SU-DHL-6 (cell line): Measurements from ENCODE around the gene CCDC194.

Experiments
- H2AFZ ChIP-seq: fragments of 200-600 bp; sonication (generic); 2 replicates; pipeline ENCODE4 v1.6.1; 2014; ENCODE audit warnings: low read depth, mild to moderate bottlenecking, moderate library complexity, mixed read lengths, antibody characterized with exemption, low read length; ENCODE audit not compliant: severe bottlenecking
- H3F3A ChIP-seq: fragments of 200-600 bp; shearing (Covaris generic); 2 replicates; pipeline ENCODE4 v1.6.0; 2016; ENCODE audit warnings: antibody characterized with exemption, mild to moderate bottlenecking; ENCODE audit not compliant: insufficient read depth
- H3K27ac ChIP-seq: fragments of 200-600 bp; sonication (generic); 2 replicates; pipeline ENCODE4 v1.5.1; 2016; ENCODE audit warnings: low read depth, mild to moderate bottlenecking, low read length, moderate library complexity, mixed read lengths
- H3K27me3 ChIP-seq: fragments of 200-600 bp; sonication (generic), shearing (Covaris generic); 2 replicates; pipeline ENCODE4 v1.6.0; 2014; ENCODE audit warnings: mild to moderate bottlenecking, low read length
- H3K36me3 ChIP-seq: fragments of 200-600 bp; sonication (generic); 2 replicates; pipeline ENCODE4 v1.6.1; 2014; ENCODE audit warnings: mild to moderate bottlenecking, low read length, mixed read lengths
- H3K4me2 ChIP-seq: fragments of 300-600, 200-600 bp; shearing (Covaris generic), sonication (generic); 2 replicates; pipeline ENCODE4 v1.6.0; 2014; ENCODE audit warnings: low read length, low read depth, mild to moderate bottlenecking; ENCODE audit not compliant: poor library complexity, severe bottlenecking
- H3K4me3 ChIP-seq: fragments of 200-600 bp; sonication (generic); 2 replicates; pipeline ENCODE4 v1.5.1; 2014; ENCODE audit warnings: antibody characterized with exemption, low read length, mild to moderate bottlenecking, mixed read lengths; ENCODE audit not compliant: insufficient read depth, poor library complexity, severe bottlenecking
- H3K79me2 ChIP-seq: fragments of 200-600 bp; sonication (generic); 2 replicates; pipeline ENCODE4 v1.6.1; 2014; ENCODE audit warnings: mild to moderate bottlenecking, low read length, moderate library complexity; ENCODE audit not compliant: insufficient read depth
- H3K9ac ChIP-seq: fragments of 200-600 bp; sonication (generic); 2 replicates; pipeline ENCODE4 v1.7.0; 2014; ENCODE audit warnings: mild to moderate bottlenecking, low read length
- H3K9me2 ChIP-seq: fragments of 200-600 bp; sonication (generic); replicated peaks from 2 replicates; pipeline ENCODE4 v1.6.1; 2014; ENCODE audit warnings: low read length; ENCODE audit not compliant: insufficient read depth
- H3K9me3 ChIP-seq: fragments of 200-600 bp; sonication (generic); 2 replicates; pipeline ENCODE4 v1.6.1; 2014; ENCODE audit warnings: low read length, mixed read lengths; ENCODE audit not compliant: insufficient read depth
- H4K20me1 ChIP-seq: fragments of 200-600 bp; sonication (generic); 2 replicates; pipeline ENCODE4 v1.6.1; 2014; ENCODE audit warnings: low read depth, mild to moderate bottlenecking, antibody characterized with exemption, low read length, moderate library complexity, mixed read lengths
- EZH2phosphoT487 ChIP-seq: fragments of 200-600 bp; sonication (generic), shearing (Covaris generic); conservative IDR thresholded peaks from 2 replicates; pipeline ENCODE4 v1.6.1; 2018; ENCODE audit warnings: mild to moderate bottlenecking, antibody characterized with exemption, low read length, moderate library complexity, mixed read lengths
- TF ChIP-seq, protein P1 (sequence below): fragments of 200-600 bp; sonication (generic); IDR thresholded peaks from one replicate; pipeline ENCODE4 v1.5.1; 2017; ENCODE audit warnings: antibody characterized with exemption, mild to moderate bottlenecking, low read length, moderate library complexity; ENCODE audit not compliant: insufficient read depth, poor library complexity, severe bottlenecking

The CCDC194 gene

DNA sequence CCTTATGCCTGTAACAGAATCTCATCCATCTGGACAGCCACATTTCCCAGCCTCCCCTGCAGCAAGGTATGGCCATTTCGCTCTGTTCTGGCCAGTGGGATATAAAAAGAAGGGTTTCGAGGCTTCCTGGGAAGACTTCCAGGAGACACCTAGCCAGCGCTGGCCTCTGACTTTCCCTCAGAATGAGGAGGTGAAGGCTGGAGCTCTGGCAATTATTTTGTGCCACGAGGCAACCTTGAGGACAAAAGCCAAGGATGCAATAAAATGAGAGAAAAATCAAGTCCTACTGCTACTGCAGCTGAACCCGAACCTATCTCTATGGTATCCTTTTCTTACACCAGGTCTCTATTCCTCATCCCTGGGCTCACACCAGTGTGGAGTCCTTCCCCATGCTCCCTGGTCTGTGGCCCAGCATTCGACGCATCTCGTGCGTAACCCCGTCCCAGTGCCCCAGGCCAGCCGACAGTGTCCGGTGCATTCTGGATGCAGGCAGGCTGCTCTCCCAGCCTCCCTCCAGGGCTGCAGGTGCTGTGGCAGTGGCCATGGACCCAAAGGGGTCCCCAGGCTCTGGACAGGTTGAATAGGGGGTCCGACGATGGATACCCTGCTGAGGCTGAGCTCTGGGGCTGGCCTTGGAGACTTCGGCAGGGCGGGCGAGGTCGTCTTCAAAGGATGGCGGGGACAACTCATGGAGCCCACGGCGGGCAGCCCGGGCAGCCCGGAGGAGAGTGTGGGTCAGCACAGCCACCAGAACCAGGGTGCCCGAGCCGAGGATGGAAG lies 42.3 kb upstream of the CCDC194 start:
- H3K9me3 ChIP-seq = no peaks in the 10 kb centered on the region
- no peak overlapping the region for H3K27ac ChIP-seq
- no peak for TF ChIP-seq EZH2phosphoT487
- TF ChIP-seq, protein P1, sequence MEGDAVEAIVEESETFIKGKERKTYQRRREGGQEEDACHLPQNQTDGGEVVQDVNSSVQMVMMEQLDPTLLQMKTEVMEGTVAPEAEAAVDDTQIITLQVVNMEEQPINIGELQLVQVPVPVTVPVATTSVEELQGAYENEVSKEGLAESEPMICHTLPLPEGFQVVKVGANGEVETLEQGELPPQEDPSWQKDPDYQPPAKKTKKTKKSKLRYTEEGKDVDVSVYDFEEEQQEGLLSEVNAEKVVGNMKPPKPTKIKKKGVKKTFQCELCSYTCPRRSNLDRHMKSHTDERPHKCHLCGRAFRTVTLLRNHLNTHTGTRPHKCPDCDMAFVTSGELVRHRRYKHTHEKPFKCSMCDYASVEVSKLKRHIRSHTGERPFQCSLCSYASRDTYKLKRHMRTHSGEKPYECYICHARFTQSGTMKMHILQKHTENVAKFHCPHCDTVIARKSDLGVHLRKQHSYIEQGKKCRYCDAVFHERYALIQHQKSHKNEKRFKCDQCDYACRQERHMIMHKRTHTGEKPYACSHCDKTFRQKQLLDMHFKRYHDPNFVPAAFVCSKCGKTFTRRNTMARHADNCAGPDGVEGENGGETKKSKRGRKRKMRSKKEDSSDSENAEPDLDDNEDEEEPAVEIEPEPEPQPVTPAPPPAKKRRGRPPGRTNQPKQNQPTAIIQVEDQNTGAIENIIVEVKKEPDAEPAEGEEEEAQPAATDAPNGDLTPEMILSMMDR = no peak
- H3K9me2 ChIP-seq = no peaks in the 10 kb centered on the region
- no peak overlapping the region for H3K4me2 ChIP-seq
- H3K79me2 ChIP-seq = no peaks in the 10 kb centered on the region
- no peaks in the 10 kb centered on the region for H3K27me3 ChIP-seq
- H4K20me1 ChIP-seq = no peaks in the 10 kb centered on the region
- H3K4me3 ChIP-seq = no peak overlapping the region
- H3F3A ChIP-seq = no peaks in the 10 kb centered on the region
- no peaks in the 10 kb centered on the region for H3K36me3 ChIP-seq
- H3K9ac ChIP-seq = no peak overlapping the region
- no peak overlapping the region for H2AFZ ChIP-seq

- Histone ChIP-seq H3K9me3 (no peaks in the 10 kb centered on the region), H3K36me3 (no peaks in the 10 kb centered on the region), H3K9me2 (no peaks in the 10 kb centered on the region), H3K4me3 (no peak overlapping the region), H4K20me1 (no peaks in the 10 kb centered on the region), H3K27ac (no peak overlapping the region), H3F3A (no peaks in the 10 kb centered on the region), H3K4me2 (no peak overlapping the region), H2AFZ (no peak overlapping the region), H3K9ac (no peak overlapping the region), H3K79me2 (no peaks in the 10 kb centered on the region), H3K27me3 (no peaks in the 10 kb centered on the region)
- TF ChIP-seq, protein P1 = no peak
- no peak for TF ChIP-seq EZH2phosphoT487
Observed at GRCh38 chr19:17435218-17435617, 41.2 kb upstream of the CCDC194 start.

- H3K9me3 ChIP-seq = no peaks in the 10 kb centered on the region
- TF ChIP-seq, protein P1 = no peak
- TF ChIP-seq EZH2phosphoT487 = no peak
Observed at GRCh38 chr19:17431417-17431816, 37.4 kb upstream of the CCDC194 start.

More at GRCh38 chr19:17431417-17431816, 37.4 kb upstream of the CCDC194 start:
- H3K79me2 ChIP-seq = no peaks in the 10 kb centered on the region
- H3F3A ChIP-seq = no peaks in the 10 kb centered on the region
- H4K20me1 ChIP-seq = no peaks in the 10 kb centered on the region
- no peak overlapping the region for H3K27ac ChIP-seq
- no peaks in the 10 kb centered on the region for H3K9me2 ChIP-seq
- no peak overlapping the region for H3K4me3 ChIP-seq
- H3K4me2 ChIP-seq = no peak overlapping the region
- H2AFZ ChIP-seq = no peak overlapping the region
- no peaks in the 10 kb centered on the region for H3K36me3 ChIP-seq
- no peaks in the 10 kb centered on the region for H3K27me3 ChIP-seq
- H3K9ac ChIP-seq = no peak overlapping the region
